HepG2 (cell line): Measurements from ENCODE around the gene ZNF134.

Source experiments
- ATF2 ChIP-seq: sonication (generic); formaldehyde crosslinking; IDR thresholded peaks from 2 replicates; pipeline ENCODE4 v1.4.0; 2020; ENCODE audit warnings: missing genetic modification reagents
- CCAR2 ChIP-seq: fragments of 200-400 bp; formaldehyde crosslinking; optimal IDR thresholded peaks from 2 replicates; pipeline ENCODE3; 2018; ENCODE audit warnings: low read depth, mild to moderate bottlenecking, low read length, moderate library complexity
- CTCF ChIP-seq: sonication (generic); formaldehyde crosslinking; IDR thresholded peaks from 2 replicates; pipeline ENCODE4 v1.5.0; 2020; ENCODE audit warnings: mild to moderate bottlenecking, missing genetic modification reagents, moderate library complexity
- HMG20B ChIP-seq: conservative IDR thresholded peaks from 2 replicates; pipeline ENCODE4 v1.6.1; 2016; ENCODE audit warnings: missing genetic modification reagents, missing compliant biosample characterization
- HNRNPK ChIP-seq: fragments of 200-400 bp; formaldehyde crosslinking; IDR thresholded peaks from 2 replicates; pipeline ENCODE4 v1.6.1; 2018; ENCODE audit warnings: low read length, low read depth, moderate library complexity, mild to moderate bottlenecking; ENCODE audit not compliant: poor library complexity, severe bottlenecking
- KDM1A ChIP-seq: IDR thresholded peaks from 2 replicates; pipeline ENCODE4 v1.6.1; 2016; ENCODE audit warnings: missing compliant biosample characterization
- KIAA2018 ChIP-seq: sonication (generic); formaldehyde crosslinking; IDR thresholded peaks from 2 replicates; pipeline ENCODE4 v1.5.0; 2020; ENCODE audit warnings: mild to moderate bottlenecking, missing genetic modification reagents, borderline replicate concordance
- MAX ChIP-seq: IDR thresholded peaks from 2 replicates; pipeline ENCODE4 v1.6.1; 2012; ENCODE audit warnings: inconsistent platforms
- SMC3 ChIP-seq: IDR thresholded peaks from 2 replicates; pipeline ENCODE4 v1.6.1; 2011; ENCODE audit warnings: low read length, improper control_type of control experiment
- TRIM24 ChIP-seq: sonication (generic); formaldehyde crosslinking; IDR thresholded peaks from 2 replicates; pipeline ENCODE4 v1.8.0; 2022; ENCODE audit warnings: mild to moderate bottlenecking, missing genetic modification reagents
- ZFX ChIP-seq: sonication (generic); formaldehyde crosslinking; IDR thresholded peaks from 2 replicates; pipeline ENCODE4 v1.4.0; 2020; ENCODE audit warnings: mild to moderate bottlenecking, low read depth, missing genetic modification reagents, moderate library complexity
- ZNF746 ChIP-seq: sonication (generic); formaldehyde crosslinking; IDR thresholded peaks from 2 replicates; pipeline ENCODE4 v1.8.0; 2022; ENCODE audit warnings: mild to moderate bottlenecking, missing genetic modification reagents

GRCh38 chr19:57655443-57655842 lies 41.4 kb downstream of the ZNF134 start:
- TF ChIP-seq CCAR2 (no peak), KDM1A (CRISPR knock-in tag) (no peak), SMC3 (no peak), CTCF (CRISPR knock-in tag) (no peak), HNRNPK (no peak), ZNF746 (CRISPR knock-in tag) (no peak), ATF2 (CRISPR knock-in tag) (no peak), MAX (no peak), KIAA2018 (CRISPR knock-in tag) (no peak), ZFX (CRISPR knock-in tag) (no peak), HMG20B (CRISPR knock-in tag) (no peak), TRIM24 (CRISPR knock-in tag) (no peak)
